Astrocyte (in vitro differentiated cells and primary cell): ENCODE measurements around the gene ST8SIA6. TPM values are rescaled to one million over a fixed set of nuclear protein-coding genes. Genes with fewer than 3 reads are reported as not detected.

Experiments used
- DNase-seq: peaks from one replicate; pipeline ENCODE4 v3.0.0-alpha.2; 2010; ENCODE audit warnings: low read depth
- FAIRE-seq: peaks from 2 replicates; lab custom pipeline; 2011; peaks lifted over from hg19 to GRCh38; lab: Jason Lieb, UNC
- H2AFZ ChIP-seq: 2 replicates; pipeline ENCODE4 v1.6.0; 2012; ENCODE audit warnings: low read depth, low read length, inconsistent platforms
- H3K27ac ChIP-seq: 2 replicates; pipeline ENCODE4 v1.5.1; 2011; ENCODE audit warnings: low read depth, low read length, inconsistent platforms
- H3K27me3 ChIP-seq: 2 replicates; pipeline ENCODE4 v1.6.0; 2011; ENCODE audit warnings: low read length, inconsistent platforms; ENCODE audit not compliant: insufficient read depth
- H3K36me3 ChIP-seq: 2 replicates; pipeline ENCODE4 v1.5.1; 2011; ENCODE audit warnings: low read length, inconsistent platforms; ENCODE audit not compliant: insufficient read depth
- H3K4me1 ChIP-seq: 2 replicates; pipeline ENCODE4 v1.5.1; 2011; ENCODE audit warnings: low read length, inconsistent platforms; ENCODE audit not compliant: insufficient read depth
- H3K4me2 ChIP-seq: 2 replicates; pipeline ENCODE4 v1.6.0; 2012; ENCODE audit warnings: low read length, inconsistent platforms
- H3K4me3 ChIP-seq: 2 replicates; pipeline ENCODE4 v1.5.1; 2011; ENCODE audit warnings: low read depth, mild to moderate bottlenecking, low read length, inconsistent platforms; ENCODE audit not compliant: insufficient read depth
- H3K79me2 ChIP-seq: 2 replicates; pipeline ENCODE4 v1.6.0; 2012; ENCODE audit warnings: mild to moderate bottlenecking, low read length, inconsistent platforms; ENCODE audit not compliant: insufficient read depth
- H3K9ac ChIP-seq: 2 replicates; pipeline ENCODE4 v1.6.0; 2012; ENCODE audit warnings: mild to moderate bottlenecking, low read length, inconsistent platforms
- H3K9me3 ChIP-seq: 2 replicates; pipeline ENCODE4 v1.5.1; 2012; ENCODE audit warnings: low read depth, mild to moderate bottlenecking, low read length, inconsistent platforms; ENCODE audit not compliant: insufficient read depth
- H4K20me1 ChIP-seq: 2 replicates; pipeline ENCODE4 v1.6.0; 2012; ENCODE audit warnings: low read length, inconsistent platforms; ENCODE audit not compliant: insufficient read depth
- H3K27ac Mint-ChIP-seq: one replicate; pipeline ENCODE4 v1.8.0; 2021; ENCODE audit warnings: mild to moderate bottlenecking, mixed read lengths; ENCODE audit not compliant: unreplicated experiment
- H3K27me3 Mint-ChIP-seq: one replicate; pipeline ENCODE4 v1.8.0; 2021; ENCODE audit warnings: low read depth, mixed read lengths; ENCODE audit not compliant: unreplicated experiment
- H3K36me3 Mint-ChIP-seq: one replicate; pipeline ENCODE4 v1.8.0; 2021; ENCODE audit warnings: low read depth, mixed read lengths; ENCODE audit not compliant: unreplicated experiment
- H3K4me1 Mint-ChIP-seq: one replicate; pipeline ENCODE4 v1.8.0; 2021; ENCODE audit warnings: low read depth, mixed read lengths; ENCODE audit not compliant: unreplicated experiment
- H3K4me3 Mint-ChIP-seq: one replicate; pipeline ENCODE4 v1.8.0; 2021; ENCODE audit warnings: mild to moderate bottlenecking, moderate library complexity, mixed read lengths; ENCODE audit not compliant: unreplicated experiment
- H3K9me3 Mint-ChIP-seq: one replicate; pipeline ENCODE4 v1.8.0; 2021; ENCODE audit warnings: mild to moderate bottlenecking, mixed read lengths; ENCODE audit not compliant: unreplicated experiment
- EZH2 ChIP-seq: IDR thresholded peaks from 2 replicates; pipeline ENCODE4 v1.6.1; 2012; ENCODE audit warnings: mild to moderate bottlenecking, low read length, inconsistent platforms; ENCODE audit not compliant: insufficient read depth
- total RNA-seq: library from RNA; stranded (reverse); gene quantifications from 2 replicates; pipeline ENCODE4 v1.2.1, GENCODE V29; 2021
- TF ChIP-seq, protein P1 (sequence below): IDR thresholded peaks from 2 replicates; pipeline ENCODE4 v1.5.1; 2011; ENCODE audit warnings: low read depth, mild to moderate bottlenecking, inconsistent platforms, low read length, moderate library complexity; ENCODE audit not compliant: insufficient read depth

Gene ST8SIA6
- total RNA-seq, 1 donor from 2014 or later: not detected

DNA sequence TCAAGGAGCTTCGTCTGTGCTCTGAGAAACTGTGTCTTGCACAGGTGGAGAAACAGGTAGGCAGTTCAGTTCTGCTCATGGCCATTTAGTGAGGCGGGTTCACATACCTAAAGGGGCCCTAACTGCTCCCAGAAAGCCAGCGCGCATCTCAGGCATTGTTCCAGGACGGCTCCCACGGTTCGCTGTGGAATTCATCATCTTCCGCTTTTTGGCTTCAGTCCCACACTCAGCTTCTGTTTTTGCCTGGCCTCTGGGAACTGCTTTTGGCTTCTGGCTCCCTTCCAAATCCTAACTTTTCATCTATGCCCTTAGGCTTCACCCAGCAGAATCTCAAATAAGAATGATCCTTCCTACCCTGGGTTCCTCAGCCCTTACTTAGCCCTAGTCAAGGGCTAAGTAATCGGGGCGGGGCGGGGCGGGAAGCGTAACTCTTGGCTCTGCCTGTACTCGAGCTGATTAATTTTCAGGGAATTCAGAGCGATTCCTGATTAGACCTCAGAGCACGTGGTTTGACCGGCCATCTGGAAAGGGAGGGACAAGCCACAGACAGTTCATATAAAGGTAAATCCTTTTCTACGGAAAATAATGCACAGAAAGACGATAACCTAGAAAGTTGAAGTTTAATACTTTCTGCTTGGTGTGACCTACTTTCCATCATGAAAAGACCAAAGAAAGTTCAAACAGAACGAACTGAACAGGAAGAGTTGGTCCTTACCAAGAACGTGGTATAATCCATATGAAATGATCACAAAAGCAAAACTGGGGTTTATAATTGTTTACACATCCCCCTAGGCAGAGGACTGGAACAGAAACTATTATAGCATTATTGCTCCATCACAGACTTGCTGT, 105.7 kb downstream of the ST8SIA6 start:
- H4K20me1 ChIP-seq: no peaks in the 10 kb centered on the region
- no peaks in the 10 kb centered on the region for H3K79me2 ChIP-seq
- H3K4me3 ChIP-seq: peak overlapping the region; percentile 41
- peak overlapping the region; percentile 65 for H2AFZ ChIP-seq
- no peaks in the 10 kb centered on the region for H3K36me3 ChIP-seq
- H3K9me3 ChIP-seq: peaks cover 2% of the 10 kb centered on the region
- peak overlapping the region; percentile 24 for H3K27ac Mint-ChIP-seq
- H3K27ac ChIP-seq: peak overlapping the region; percentile 67
- peak; percentile 93 for FAIRE-seq
- H3K27me3 ChIP-seq: no peaks in the 10 kb centered on the region
- H3K27me3 Mint-ChIP-seq: no peaks in the 10 kb centered on the region
- H3K4me3 Mint-ChIP-seq: no peak overlapping the region
- peak overlapping the region; percentile 80 for H3K4me2 ChIP-seq
- TF ChIP-seq EZH2: no peak
- TF ChIP-seq, protein P1, sequence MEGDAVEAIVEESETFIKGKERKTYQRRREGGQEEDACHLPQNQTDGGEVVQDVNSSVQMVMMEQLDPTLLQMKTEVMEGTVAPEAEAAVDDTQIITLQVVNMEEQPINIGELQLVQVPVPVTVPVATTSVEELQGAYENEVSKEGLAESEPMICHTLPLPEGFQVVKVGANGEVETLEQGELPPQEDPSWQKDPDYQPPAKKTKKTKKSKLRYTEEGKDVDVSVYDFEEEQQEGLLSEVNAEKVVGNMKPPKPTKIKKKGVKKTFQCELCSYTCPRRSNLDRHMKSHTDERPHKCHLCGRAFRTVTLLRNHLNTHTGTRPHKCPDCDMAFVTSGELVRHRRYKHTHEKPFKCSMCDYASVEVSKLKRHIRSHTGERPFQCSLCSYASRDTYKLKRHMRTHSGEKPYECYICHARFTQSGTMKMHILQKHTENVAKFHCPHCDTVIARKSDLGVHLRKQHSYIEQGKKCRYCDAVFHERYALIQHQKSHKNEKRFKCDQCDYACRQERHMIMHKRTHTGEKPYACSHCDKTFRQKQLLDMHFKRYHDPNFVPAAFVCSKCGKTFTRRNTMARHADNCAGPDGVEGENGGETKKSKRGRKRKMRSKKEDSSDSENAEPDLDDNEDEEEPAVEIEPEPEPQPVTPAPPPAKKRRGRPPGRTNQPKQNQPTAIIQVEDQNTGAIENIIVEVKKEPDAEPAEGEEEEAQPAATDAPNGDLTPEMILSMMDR: no peak
- H3K36me3 Mint-ChIP-seq: no peaks in the 10 kb centered on the region
- peaks cover 9% of the 10 kb centered on the region for H3K9me3 Mint-ChIP-seq
- peaks cover 8% of the 10 kb centered on the region for H3K4me1 Mint-ChIP-seq
- DNase-seq: peak; percentile 90
- H3K9ac ChIP-seq: peak overlapping the region; percentile 58
- peaks cover 10% of the 10 kb centered on the region for H3K4me1 ChIP-seq

GRCh38 chr10:17348011-17348500, 106.3 kb downstream of the ST8SIA6 start:
- H3K4me1 ChIP-seq: peaks cover 10% of the 10 kb centered on the region
- peak overlapping the region; percentile 41 for H3K4me3 ChIP-seq
- H3K4me3 Mint-ChIP-seq: no peak overlapping the region
- H3K9me3 Mint-ChIP-seq: peaks cover 9% of the 10 kb centered on the region
- no peaks in the 10 kb centered on the region for H4K20me1 ChIP-seq
- no peaks in the 10 kb centered on the region for H3K79me2 ChIP-seq
- H3K27ac ChIP-seq: peak overlapping the region; percentile 67
- H3K36me3 ChIP-seq: no peaks in the 10 kb centered on the region
- FAIRE-seq (no peak), DNase-seq (no peak)
- H3K9ac ChIP-seq: peak overlapping the region; percentile 58
- peak overlapping the region; percentile 80 for H3K4me2 ChIP-seq
- no peak overlapping the region for H3K27ac Mint-ChIP-seq
- no peaks in the 10 kb centered on the region for H3K27me3 ChIP-seq
- peaks cover 2% of the 10 kb centered on the region for H3K9me3 ChIP-seq
- TF ChIP-seq EZH2: no peak
- TF ChIP-seq, protein P1: no peak
- H3K4me1 Mint-ChIP-seq: peaks cover 4% of the 10 kb centered on the region
- H3K36me3 Mint-ChIP-seq: no peaks in the 10 kb centered on the region
- H3K27me3 Mint-ChIP-seq: no peaks in the 10 kb centered on the region
- H2AFZ ChIP-seq: peak overlapping the region; percentile 65

- Histone ChIP-seq H3K4me2 (no peak overlapping the region), H3K4me1 (peaks cover 10% of the 10 kb centered on the region), H3K9me3 (peaks cover 2% of the 10 kb centered on the region), H3K79me2 (no peaks in the 10 kb centered on the region), H3K36me3 (no peaks in the 10 kb centered on the region), H4K20me1 (no peaks in the 10 kb centered on the region), H3K4me3 (no peak overlapping the region), H2AFZ (no peak overlapping the region), H3K9ac (no peak overlapping the region), H3K27ac (no peak overlapping the region), H3K27me3 (no peaks in the 10 kb centered on the region)
- Mint-ChIP-seq H3K27ac (no peak overlapping the region), H3K27me3 (no peaks in the 10 kb centered on the region), H3K4me3 (no peak overlapping the region), H3K4me1 (peaks cover 4% of the 10 kb centered on the region), H3K36me3 (peaks cover 1% of the 10 kb centered on the region), H3K9me3 (peaks cover 16% of the 10 kb centered on the region)
- no peak for TF ChIP-seq EZH2
- TF ChIP-seq, protein P1: no peak
- no peak for FAIRE-seq
- no peak for DNase-seq
Measured at GRCh38 chr10:17344206-17344605, 110.2 kb downstream of the ST8SIA6 start.
